T-helper 1 cell treated with Interleukin-12 subunit alpha and Interleukin-12 subunit beta and Interleukin-4 antibody, amounts not matched to agents 30 ng/mL and 1 ng/mL, for 36 hours (primary cell): ENCODE measurements around the gene CDK5RAP2. TPM values are rescaled to one million over a fixed set of nuclear protein-coding genes. Genes with fewer than 3 reads are reported as not detected.
"Not testable (repeated sequence)": the region's sequence is repeated elsewhere in the genome, so short reads cannot be mapped to it uniquely, and the experiment has no call there.

ENCODE experiments used
- intact Hi-C: fragments of 100-400 bp; cut with micrococcal nuclease; formaldehyde crosslinking; loops from one replicate; pipeline ENCODE4 v1.15.1; 2024
- total RNA-seq: library from RNA; stranded (reverse); gene quantifications from 2 replicates; pipeline ENCODE4 v1.2.3, GENCODE V29; 2022

The CDK5RAP2 gene
- total RNA-seq, 1 donor from 2014 or later, result 72.2 TPM

DNA sequence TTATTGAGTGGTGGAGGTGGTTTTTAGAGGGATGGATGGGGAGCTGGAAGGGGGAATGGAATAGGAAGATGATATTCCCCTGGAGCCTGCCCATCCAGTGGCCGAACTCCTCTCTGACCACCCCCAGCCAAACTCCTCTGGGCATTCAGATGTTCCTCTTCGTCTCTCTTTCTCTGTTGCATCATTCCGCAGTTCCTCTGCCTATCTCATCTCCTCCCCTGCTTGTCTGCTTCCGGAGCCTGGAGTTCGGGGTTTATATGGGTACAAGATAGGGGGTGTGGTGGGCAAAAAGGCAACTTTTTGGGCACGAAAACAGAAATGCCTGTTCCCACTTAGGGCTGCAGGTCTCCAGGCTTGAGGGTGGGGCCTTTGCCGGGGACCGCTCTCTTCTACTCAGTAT, 12.2 kb upstream of the CDK5RAP2 start:
- intact Hi-C loops, result no loop called here

DNA sequence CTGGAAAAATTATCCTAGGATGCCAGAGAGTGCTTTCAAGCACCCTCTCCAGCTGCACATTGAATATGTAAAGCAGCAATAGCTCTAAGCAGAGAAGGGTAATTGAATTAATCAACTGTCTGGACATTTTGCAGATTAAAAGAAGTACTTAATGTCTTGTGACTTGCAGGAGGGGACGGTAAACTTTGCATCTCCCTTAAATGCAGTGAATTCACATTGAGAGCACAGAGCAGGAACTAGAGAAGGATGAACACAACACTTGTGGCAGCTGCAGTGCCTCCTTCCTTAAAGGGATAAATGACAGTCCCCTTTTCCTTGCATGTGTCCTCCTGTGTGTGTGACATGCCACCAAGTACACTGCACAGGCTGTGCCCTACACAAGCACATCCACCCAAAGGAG, 7.4 kb upstream of the CDK5RAP2 start:
- intact Hi-C loops, result loop anchor here (10.0 kb wide), 1 partner anchor 787 kb away; the partner anchor contains the start of gene STOM

DNA sequence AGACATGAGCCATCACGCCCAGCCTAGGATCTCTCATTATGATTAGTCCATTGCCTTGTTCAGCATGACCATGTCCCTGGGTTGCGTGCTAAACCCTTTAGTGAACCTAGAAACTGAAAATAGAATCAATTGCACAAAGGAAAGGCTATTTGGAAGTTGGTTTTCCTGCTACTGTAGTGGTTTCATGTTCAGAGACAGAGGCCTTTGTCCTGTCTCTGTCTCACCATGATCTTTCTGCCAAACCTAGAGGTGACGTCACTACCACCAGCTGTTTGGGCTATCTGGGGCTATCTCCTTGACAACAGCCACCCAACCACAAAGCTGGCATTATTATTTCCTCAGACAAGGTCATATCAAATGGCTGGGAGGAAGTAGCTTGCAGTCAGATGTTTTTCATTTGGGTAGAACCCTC, 4.0 kb upstream of the CDK5RAP2 start:
- intact Hi-C loops, result loop anchor here (5.0 to 10.0 kb wide), 2 partner anchors 538 to 791 kb away; partner anchors contain the start of gene STOM

GRCh38 chr9:120579139-120580050, 572 bp downstream of the CDK5RAP2 start:
- intact Hi-C loops, result loop anchor here (1.0 to 10.0 kb wide), 10 partner anchors 39 to 1685 kb away; partner anchors contain the start of genes CNTRL, FBXW2, MEGF9 and MRRF

- intact Hi-C loops, result no loop called here
These were observed 5.5 kb downstream of the CDK5RAP2 start for GRCh38 chr9:120574473-120574872.

DNA sequence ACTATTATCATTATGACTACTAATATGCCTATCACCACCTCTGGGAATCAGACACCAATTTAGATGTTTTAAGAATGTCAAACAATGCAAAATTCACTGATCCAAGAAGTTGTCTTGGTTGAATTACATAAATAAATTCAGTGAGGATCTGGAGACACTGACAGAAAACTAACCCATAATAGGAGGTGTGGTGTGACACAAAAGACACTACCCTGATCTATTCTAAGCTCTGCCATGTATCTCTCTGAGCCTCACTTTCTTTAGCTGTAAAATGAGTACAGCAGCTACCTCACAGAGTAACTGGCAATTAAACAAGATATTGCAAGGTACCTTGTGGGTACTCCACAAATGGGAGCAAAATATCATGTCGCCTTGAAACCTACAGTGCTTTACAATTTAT, 7.5 kb downstream of the CDK5RAP2 start:
- intact Hi-C loops, result no loop called here

DNA sequence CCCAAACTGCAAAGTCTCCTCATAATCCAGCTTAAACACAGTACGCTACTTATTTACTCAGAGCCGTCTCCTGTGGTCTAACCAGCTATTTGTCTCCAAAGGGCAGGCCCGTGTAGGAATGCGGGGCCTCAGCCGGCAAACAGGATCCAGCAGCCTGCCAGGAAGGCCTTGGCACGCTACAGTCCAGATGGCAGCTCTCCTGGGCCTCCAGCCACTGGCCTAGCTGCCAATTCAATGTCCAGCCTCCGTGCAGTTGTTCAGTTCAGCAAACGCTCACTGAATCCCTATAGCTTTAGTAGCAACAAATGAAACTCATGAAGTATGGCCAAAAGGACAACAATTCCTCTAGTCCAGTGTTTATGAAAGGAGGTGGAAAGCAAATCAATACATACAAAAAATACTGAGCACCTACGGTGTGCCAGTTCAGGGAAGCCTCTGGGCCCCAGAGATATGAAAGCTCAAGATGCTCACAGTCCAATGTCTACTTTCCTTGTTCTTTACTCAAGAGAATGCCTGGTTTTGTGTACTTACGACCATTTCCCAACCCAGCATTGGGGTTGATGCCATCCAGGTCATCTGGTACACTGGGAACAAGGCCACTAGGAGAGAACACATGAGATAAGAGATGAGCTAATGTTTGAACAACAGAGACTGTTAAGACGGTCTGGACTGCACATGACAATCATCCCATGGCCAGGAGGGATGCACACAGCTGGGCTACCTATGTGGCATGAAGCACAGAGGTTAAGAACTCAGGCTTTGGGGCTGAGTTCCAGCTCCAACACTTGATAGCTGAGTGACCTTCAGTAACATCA, 8.3 kb downstream of the CDK5RAP2 start:
- intact Hi-C loops, result no loop called here

GRCh38 chr9:120570296-120570695, 9.7 kb downstream of the CDK5RAP2 start:
- intact Hi-C loops, result no loop called here

GRCh38 chr9:120569556-120569955, 10.4 kb downstream of the CDK5RAP2 start:
- intact Hi-C loops, result no loop called here

GRCh38 chr9:120568816-120569215, 11.2 kb downstream of the CDK5RAP2 start:
- intact Hi-C loops, result no loop called here

GRCh38 chr9:120567874-120568273, 12.1 kb downstream of the CDK5RAP2 start:
- intact Hi-C loops, result no loop called here

GRCh38 chr9:120567081-120567480, 12.9 kb downstream of the CDK5RAP2 start:
- intact Hi-C loops, result no loop called here

DNA sequence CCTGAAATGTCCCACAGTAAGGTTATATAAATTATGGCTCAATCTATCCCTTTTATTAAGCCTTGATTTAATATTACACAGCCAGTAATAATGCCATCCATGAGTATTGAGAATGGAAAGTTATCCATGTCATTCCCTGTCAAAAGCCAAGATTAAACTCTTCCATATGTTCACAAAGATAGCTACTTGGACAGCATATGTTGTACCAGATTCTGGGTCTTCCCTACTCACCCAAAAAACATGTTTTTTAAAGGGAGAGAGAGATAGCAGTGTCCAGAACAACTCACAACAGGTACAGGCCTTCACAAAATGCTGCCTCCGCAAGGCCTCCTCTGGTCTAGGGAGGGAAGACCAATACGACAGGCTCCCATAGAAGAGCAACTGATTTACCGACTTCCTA, 15.4 kb downstream of the CDK5RAP2 start:
- intact Hi-C loops, result no loop called here

- intact Hi-C loops, result no loop called here
These were observed 17.0 kb downstream of the CDK5RAP2 start for GRCh38 chr9:120562861-120563443.

- intact Hi-C loops, result no loop called here
These were observed 18.3 kb downstream of the CDK5RAP2 start for GRCh38 chr9:120561709-120562108.

GRCh38 chr9:120559546-120559945, 20.4 kb downstream of the CDK5RAP2 start:
- intact Hi-C loops, result no loop called here

DNA sequence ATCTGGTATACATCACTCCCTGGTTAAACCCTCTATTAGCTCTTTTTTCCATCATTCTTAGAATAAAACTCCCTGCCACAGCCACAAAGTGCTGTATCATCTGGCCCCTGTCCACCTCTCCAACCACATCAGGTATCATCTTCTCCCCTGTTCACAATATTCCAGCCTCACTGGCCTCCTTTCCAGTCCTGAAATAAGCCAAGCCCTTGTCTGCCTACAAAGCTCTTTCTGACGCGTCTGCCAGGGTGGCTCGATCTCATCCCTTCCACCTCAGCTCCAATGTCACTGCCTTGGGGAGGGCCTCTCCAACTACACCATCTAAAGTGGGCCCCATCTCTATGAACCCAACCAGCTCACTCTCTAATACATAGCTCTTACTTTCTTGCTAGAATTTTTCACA, 21.5 kb downstream of the CDK5RAP2 start:
- intact Hi-C loops, result no loop called here

DNA sequence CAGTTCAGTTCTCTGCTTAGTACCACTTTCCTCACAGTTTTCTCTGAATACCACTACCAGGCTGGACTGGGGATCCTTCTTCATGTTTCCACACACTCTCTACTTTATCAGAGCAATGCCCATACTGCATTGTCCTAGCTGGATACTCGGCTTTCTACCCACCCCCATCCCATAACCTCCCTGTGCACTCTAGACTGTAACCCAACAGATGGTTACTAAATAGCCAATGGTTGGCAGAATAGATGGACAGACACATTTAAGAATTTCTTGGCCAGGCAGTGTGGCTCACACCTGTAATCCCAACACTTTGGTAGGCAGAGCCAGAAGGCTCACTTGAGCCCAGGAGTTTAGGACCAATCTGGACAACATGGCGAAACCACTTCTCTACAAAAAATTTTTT, 22.8 kb downstream of the CDK5RAP2 start:
- intact Hi-C loops, result no loop called here

DNA sequence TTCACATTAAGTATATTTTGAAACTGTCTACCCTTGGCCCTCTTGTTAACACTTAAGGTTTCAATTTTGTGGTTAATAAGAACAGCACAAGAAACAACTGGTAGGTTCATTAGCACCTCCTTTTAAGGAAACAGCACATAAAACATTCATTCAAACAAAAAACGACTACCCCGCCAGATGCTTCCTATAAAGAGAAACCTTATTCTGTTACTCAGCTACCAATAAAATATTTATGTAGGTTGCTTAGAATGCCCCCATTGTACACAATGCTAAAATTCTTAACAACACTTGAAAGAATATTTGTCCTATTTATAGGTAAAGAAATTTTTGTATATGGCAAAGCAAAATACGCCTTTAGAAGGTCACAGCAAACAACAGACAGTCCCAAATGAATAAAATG, 23.2 kb downstream of the CDK5RAP2 start:
- intact Hi-C loops, result no loop called here

DNA sequence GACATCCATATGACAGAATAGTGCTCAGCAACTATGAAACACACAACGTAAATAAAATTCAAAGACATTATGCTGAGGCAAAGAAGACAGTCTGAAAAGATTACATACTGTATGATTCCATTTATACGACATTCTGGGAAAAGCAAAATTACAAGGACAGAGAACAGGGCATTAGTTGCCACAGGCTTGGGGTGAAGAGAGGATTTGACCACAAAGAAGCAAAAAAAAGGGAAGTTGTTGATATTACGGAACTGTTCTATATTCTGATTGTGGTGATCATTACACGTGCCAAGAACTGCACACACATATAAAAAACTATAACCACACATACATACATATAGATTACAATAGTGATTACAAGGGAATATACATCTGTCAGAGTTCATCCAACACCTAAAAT, 24.1 kb downstream of the CDK5RAP2 start:
- intact Hi-C loops, result no loop called here

GRCh38 chr9:120552210-120552704, 27.7 kb downstream of the CDK5RAP2 start:
- intact Hi-C loops, result not testable (repeated sequence)
